HepG2 (cell line): ENCODE data around the gene INPP5E. TPM values are rescaled to one million over a fixed set of nuclear protein-coding genes. Genes with fewer than 3 reads are reported as not detected.

ENCODE experiments used
- ATAC-seq: fragments of 200-7000 bp; cut with Tn5 transposase; 3 replicates; pipeline ENCODE4 v1.9.1; 2020; ENCODE audit warnings: mild to moderate bottlenecking, moderate library complexity
- BruUV-seq: library from RNA; stranded (reverse); fragments of 400-500 nt; replicated peaks from 2 replicates; lab custom pipeline; 2021; lab: Mats Ljungman, UMichigan
- CTCF ChIA-PET: fragments of 300-600 bp; formaldehyde crosslinking; extraction: SDS; loops from one replicate; lab custom pipeline; 2021; ENCODE audit warnings: low total read pairs, inconsistent platforms, low intra/inter-chr PET ratio; lab: Yijun Ruan, JAX
- POLR2A ChIA-PET: fragments of 350-600 bp; sonication (Branson Sonifier 250); formaldehyde crosslinking; loops from one replicate; lab custom pipeline; 2020; ENCODE audit warnings: antibody characterized with exemption, inconsistent platforms; lab: Yijun Ruan, JAX
- DNase-seq: peaks from one replicate; pipeline ENCODE4 v3.0.0-alpha.2; 2015; ENCODE audit warnings: low spot score
- FAIRE-seq: peaks from 3 replicates; lab custom pipeline; 2011; peaks lifted over from hg19 to GRCh38; lab: Jason Lieb, UNC
- H2AFZ ChIP-seq: one replicate; pipeline ENCODE4 v1.6.1; 2011; ENCODE audit warnings: low read length, inconsistent platforms
- H3K27ac ChIP-seq: fragments of 300-600 bp; 3 replicates; pipeline ENCODE4 v1.8.0; 2011; ENCODE audit warnings: mixed run types, mild to moderate bottlenecking, mixed read lengths, low read length, inconsistent platforms; ENCODE audit not compliant: insufficient read depth; ENCODE audit errors: extremely low read length
- H3K27me3 ChIP-seq, 2 experiments: fragments of 200-600 bp in 1 of 2; 2 replicates in 1 of 2; 3 replicates in 1 of 2; pipeline versions ENCODE4 v1.6.0 to v1.8.0; 2011; ENCODE audit warnings: low read length in 2 of 2, mild to moderate bottlenecking in 2 of 2, moderate library complexity in 2 of 2, inconsistent platforms in 1 of 2; ENCODE audit not compliant: insufficient read depth in 2 of 2, control insufficient read depth in 1 of 2
- H3K36me3 ChIP-seq, 2 experiments: fragments of 200-600 bp in 1 of 2; replicated peaks in 1 of 2; 2 replicates in 1 of 2; 3 replicates in 1 of 2; pipeline versions ENCODE4 v1.5.1 to v1.8.0; 2011; ENCODE audit warnings: low read length in 2 of 2, inconsistent platforms in 1 of 2; ENCODE audit not compliant: insufficient read depth in 2 of 2, control insufficient read depth in 1 of 2
- H3K4me1 ChIP-seq: 2 replicates; pipeline ENCODE4 v1.5.1; 2012; ENCODE audit warnings: low read length, inconsistent platforms; ENCODE audit not compliant: insufficient read depth
- H3K4me2 ChIP-seq: 2 replicates; pipeline ENCODE4 v1.6.0; 2011; ENCODE audit warnings: low read depth, low read length, inconsistent platforms
- H3K4me3 ChIP-seq, 3 experiments: fragments of 200-600 bp in 1 of 3; sonication (generic), shearing (Covaris generic) in 1 of 3; replicated peaks in 1 of 3; 2 replicates each; pipeline ENCODE4 v1.5.1; 2011 to 2016; ENCODE audit warnings: low read length in 3 of 3, inconsistent platforms in 2 of 3, low read depth in 2 of 3, mild to moderate bottlenecking in 2 of 3, control low read depth in 1 of 3, mixed read lengths in 1 of 3; ENCODE audit not compliant: insufficient read depth in 1 of 3
- H3K79me2 ChIP-seq: one replicate; pipeline ENCODE4 v1.6.1; 2011; ENCODE audit warnings: low read length, inconsistent platforms; ENCODE audit not compliant: insufficient read depth
- H3K9ac ChIP-seq: 2 replicates; pipeline ENCODE4 v1.6.0; 2011; ENCODE audit warnings: mild to moderate bottlenecking, low read depth, low read length, inconsistent platforms; ENCODE audit not compliant: insufficient read depth
- H3K9me3 ChIP-seq: 2 replicates; pipeline ENCODE4 v1.5.1; 2012; ENCODE audit warnings: mild to moderate bottlenecking, low read length
- H4K20me1 ChIP-seq: 2 replicates; pipeline ENCODE4 v1.6.0; 2011; ENCODE audit warnings: inconsistent platforms, mild to moderate bottlenecking, low read length, moderate library complexity; ENCODE audit not compliant: insufficient read depth
- CCDC6 ChIP-seq: sonication (generic); formaldehyde crosslinking; IDR thresholded peaks from 2 replicates; pipeline ENCODE4 v1.8.1; 2022; ENCODE audit warnings: mild to moderate bottlenecking, missing genetic modification reagents, moderate library complexity
- ELF1 ChIP-seq: sonication (generic); formaldehyde crosslinking; IDR thresholded peaks from 2 replicates; pipeline ENCODE4 v1.4.0; 2020; ENCODE audit warnings: missing genetic modification reagents
- ELF3 ChIP-seq: IDR thresholded peaks from 2 replicates; pipeline ENCODE4 v1.6.1; 2016; ENCODE audit warnings: missing genetic modification reagents, missing compliant biosample characterization
- FIP1L1 ChIP-seq: fragments of 200-400 bp; formaldehyde crosslinking; IDR thresholded peaks from 2 replicates; pipeline ENCODE4 v1.6.1; 2018; ENCODE audit warnings: low read depth, mild to moderate bottlenecking, low read length, moderate library complexity, borderline replicate concordance; ENCODE audit not compliant: insufficient read depth
- GATAD2A ChIP-seq: IDR thresholded peaks from 2 replicates; pipeline ENCODE4 v1.6.1; 2016
- KDM3A ChIP-seq: IDR thresholded peaks from 2 replicates; pipeline ENCODE4 v1.6.1; 2018; ENCODE audit warnings: low read depth, missing compliant biosample characterization
- MAFK ChIP-seq, 2 experiments: IDR thresholded peaks in 1 of 2; conservative IDR thresholded peaks in 1 of 2; 2 replicates each; pipeline ENCODE4 v1.6.1; 2011; ENCODE audit warnings: improper control_type of control experiment in 2 of 2, low read length in 2 of 2
- NFE2L1 ChIP-seq: sonication (generic); formaldehyde crosslinking; IDR thresholded peaks from 2 replicates; pipeline ENCODE4 v1.4.0; 2020; ENCODE audit warnings: missing genetic modification reagents, mild to moderate bottlenecking, borderline replicate concordance
- REL ChIP-seq: sonication (generic); formaldehyde crosslinking; conservative IDR thresholded peaks from 2 replicates; pipeline ENCODE4 v1.8.0; 2022; ENCODE audit warnings: mild to moderate bottlenecking, missing genetic modification reagents, moderate library complexity
- ZNF101 ChIP-seq: sonication (generic); formaldehyde crosslinking; IDR thresholded peaks from 2 replicates; pipeline ENCODE4 v1.4.0; 2020; ENCODE audit warnings: mild to moderate bottlenecking, low read depth, missing genetic modification reagents, borderline replicate concordance
- ZNF598 ChIP-seq: sonication (generic); formaldehyde crosslinking; IDR thresholded peaks from 2 replicates; pipeline ENCODE4 v1.5.1; 2020; ENCODE audit warnings: mild to moderate bottlenecking, missing genetic modification reagents, borderline replicate concordance
- ZNF639 ChIP-seq: conservative IDR thresholded peaks from 2 replicates; pipeline ENCODE4 v1.6.1; 2018; ENCODE audit warnings: missing genetic modification reagents
- WGBS: methylation state at CpG from one replicate; pipeline ENCODE4 v1.1.6; 2017; ENCODE audit warnings: low lambda C conversion rate; 5-methylcytosine and 5-hydroxymethylcytosine counted together
- in situ Hi-C: cut with HindIII; loops from 2 replicates; pipeline ENCODE4 v1.10.0; 2017; ENCODE audit warnings: low pct_unique_long_range_greater_than_20kb; ENCODE audit not compliant: extremely low pct_ligation_motif_present
- intact Hi-C: fragments of 100-400 bp; cut with micrococcal nuclease; formaldehyde crosslinking; loops from one replicate; pipeline ENCODE4 v1.10.0; 2022; ENCODE audit not compliant: unreplicated experiment
- polyA plus RNA-seq, 8 experiments: library from polyadenylated mRNA; depleted of rRNA in 3 of 8; stranded (reverse) in 7 of 8; unstranded in 1 of 8; fragments of >200 nt; fragmentation: Illumina TruSeq in 4 of 8; extraction: Trizol in 4 of 8; gene quantifications; 2 replicates each; pipeline versions ENCODE4 v1.2.1 to v1.2.3, GENCODE V29; 2011 to 2016; ENCODE audit warnings: low read depth in 4 of 8, missing spikeins in 1 of 8, mixed read lengths in 1 of 8; ENCODE audit not compliant: insufficient read depth in 1 of 8
- total RNA-seq, 5 experiments: library from RNA; depleted of rRNA; stranded (reverse); fragments of >200 nt; fragmentation: Illumina TruSeq; extraction: Trizol; gene quantifications; 2 replicates each; pipeline ENCODE4 v1.2.3, GENCODE V29; 2016; ENCODE audit warnings: low read depth in 1 of 5
- TF ChIP-seq, protein P1 (sequence below): sonication (generic); formaldehyde crosslinking; IDR thresholded peaks from 2 replicates; pipeline ENCODE4 v1.4.0; 2020; ENCODE audit warnings: missing genetic modification reagents
- TF ChIP-seq, protein P2 (sequence below): sonication (generic); formaldehyde crosslinking; IDR thresholded peaks from 2 replicates; pipeline ENCODE4 v1.4.0; 2020; ENCODE audit warnings: missing genetic modification reagents

The INPP5E gene
- total and polyA plus RNA-seq, 2 of the 13 experiments (the other 11 are each of a cell fraction or from before 2014, with no cell fraction given) = 5.5 TPM

- TF ChIP-seq ELF3 (CRISPR knock-in tag) (no peak), ZNF639 (CRISPR knock-in tag) (no peak)
These were observed 60.2 kb downstream of the INPP5E start (continued) for GRCh38 chr9:136379401-136379800.

DNA sequence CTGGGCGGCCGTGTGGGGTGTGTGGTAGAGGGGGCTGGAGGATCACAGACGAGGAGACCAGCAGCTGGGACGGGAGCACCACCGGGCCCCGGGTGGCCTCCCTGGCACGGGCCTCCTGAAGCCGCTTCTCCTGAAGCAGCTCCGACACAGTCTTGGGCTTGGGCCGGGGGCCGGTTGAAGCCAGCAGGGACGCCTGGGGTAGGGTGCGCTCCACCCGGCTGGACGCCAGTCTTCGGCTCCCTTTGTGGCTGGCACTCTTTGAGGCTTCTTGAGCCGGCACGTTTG, 60.7 kb downstream of the INPP5E start:
- in situ Hi-C loops (no loop called here), intact Hi-C loops (no loop called here)
- H3K9me3 ChIP-seq = no peaks in the 10 kb centered on the region
- ChIA-PET POLR2A (no interaction called here), CTCF (no interaction called here)
- H3K9ac ChIP-seq = no peak overlapping the region
- H4K20me1 ChIP-seq = no peaks in the 10 kb centered on the region
- H3K79me2 ChIP-seq = no peaks in the 10 kb centered on the region
- WGBS = 95% methylated on average over 12 of the region's 18 CpGs
- no peak overlapping the region for H3K4me3 ChIP-seq
- FAIRE-seq (no peak), DNase-seq (no peak), ATAC-seq (no peak)
- no peak overlapping the region for H3K4me2 ChIP-seq
- peaks cover 18 to 28% of the 10 kb centered on the region in 2 experiments; a peak in 3 of 5 replicates for H3K36me3 ChIP-seq
- H2AFZ ChIP-seq = no peak overlapping the region
- BruUV-seq = no TSS peak
- H3K4me1 ChIP-seq = peaks cover 10% of the 10 kb centered on the region
- H3K27ac ChIP-seq = no peak overlapping the region
- H3K27me3 ChIP-seq = no peaks in the 10 kb centered on the region
- TF ChIP-seq FIP1L1 (no peak), ZNF598 (CRISPR knock-in tag) (no peak), MAFK (conservative IDR thresholded peaks at IDR 0.05 in 1 of 2, IDR thresholded peaks at IDR 0.05 in 1 of 2; ENCODE audit: low read length in 2 of 2) (no peak), NFE2L1 (CRISPR knock-in tag) (no peak), GATAD2A (CRISPR knock-in tag) (no peak), CCDC6 (CRISPR knock-in tag) (no peak), ELF1 (no peak), REL (CRISPR knock-in tag) (no peak), ZNF101 (no peak), KDM3A (no peak)
- TF ChIP-seq, protein P1, sequence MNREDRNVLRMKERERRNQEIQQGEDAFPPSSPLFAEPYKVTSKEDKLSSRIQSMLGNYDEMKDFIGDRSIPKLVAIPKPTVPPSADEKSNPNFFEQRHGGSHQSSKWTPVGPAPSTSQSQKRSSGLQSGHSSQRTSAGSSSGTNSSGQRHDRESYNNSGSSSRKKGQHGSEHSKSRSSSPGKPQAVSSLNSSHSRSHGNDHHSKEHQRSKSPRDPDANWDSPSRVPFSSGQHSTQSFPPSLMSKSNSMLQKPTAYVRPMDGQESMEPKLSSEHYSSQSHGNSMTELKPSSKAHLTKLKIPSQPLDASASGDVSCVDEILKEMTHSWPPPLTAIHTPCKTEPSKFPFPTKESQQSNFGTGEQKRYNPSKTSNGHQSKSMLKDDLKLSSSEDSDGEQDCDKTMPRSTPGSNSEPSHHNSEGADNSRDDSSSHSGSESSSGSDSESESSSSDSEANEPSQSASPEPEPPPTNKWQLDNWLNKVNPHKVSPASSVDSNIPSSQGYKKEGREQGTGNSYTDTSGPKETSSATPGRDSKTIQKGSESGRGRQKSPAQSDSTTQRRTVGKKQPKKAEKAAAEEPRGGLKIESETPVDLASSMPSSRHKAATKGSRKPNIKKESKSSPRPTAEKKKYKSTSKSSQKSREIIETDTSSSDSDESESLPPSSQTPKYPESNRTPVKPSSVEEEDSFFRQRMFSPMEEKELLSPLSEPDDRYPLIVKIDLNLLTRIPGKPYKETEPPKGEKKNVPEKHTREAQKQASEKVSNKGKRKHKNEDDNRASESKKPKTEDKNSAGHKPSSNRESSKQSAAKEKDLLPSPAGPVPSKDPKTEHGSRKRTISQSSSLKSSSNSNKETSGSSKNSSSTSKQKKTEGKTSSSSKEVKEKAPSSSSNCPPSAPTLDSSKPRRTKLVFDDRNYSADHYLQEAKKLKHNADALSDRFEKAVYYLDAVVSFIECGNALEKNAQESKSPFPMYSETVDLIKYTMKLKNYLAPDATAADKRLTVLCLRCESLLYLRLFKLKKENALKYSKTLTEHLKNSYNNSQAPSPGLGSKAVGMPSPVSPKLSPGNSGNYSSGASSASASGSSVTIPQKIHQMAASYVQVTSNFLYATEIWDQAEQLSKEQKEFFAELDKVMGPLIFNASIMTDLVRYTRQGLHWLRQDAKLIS (CRISPR knock-in tag) = no peak
- TF ChIP-seq, protein P2, sequence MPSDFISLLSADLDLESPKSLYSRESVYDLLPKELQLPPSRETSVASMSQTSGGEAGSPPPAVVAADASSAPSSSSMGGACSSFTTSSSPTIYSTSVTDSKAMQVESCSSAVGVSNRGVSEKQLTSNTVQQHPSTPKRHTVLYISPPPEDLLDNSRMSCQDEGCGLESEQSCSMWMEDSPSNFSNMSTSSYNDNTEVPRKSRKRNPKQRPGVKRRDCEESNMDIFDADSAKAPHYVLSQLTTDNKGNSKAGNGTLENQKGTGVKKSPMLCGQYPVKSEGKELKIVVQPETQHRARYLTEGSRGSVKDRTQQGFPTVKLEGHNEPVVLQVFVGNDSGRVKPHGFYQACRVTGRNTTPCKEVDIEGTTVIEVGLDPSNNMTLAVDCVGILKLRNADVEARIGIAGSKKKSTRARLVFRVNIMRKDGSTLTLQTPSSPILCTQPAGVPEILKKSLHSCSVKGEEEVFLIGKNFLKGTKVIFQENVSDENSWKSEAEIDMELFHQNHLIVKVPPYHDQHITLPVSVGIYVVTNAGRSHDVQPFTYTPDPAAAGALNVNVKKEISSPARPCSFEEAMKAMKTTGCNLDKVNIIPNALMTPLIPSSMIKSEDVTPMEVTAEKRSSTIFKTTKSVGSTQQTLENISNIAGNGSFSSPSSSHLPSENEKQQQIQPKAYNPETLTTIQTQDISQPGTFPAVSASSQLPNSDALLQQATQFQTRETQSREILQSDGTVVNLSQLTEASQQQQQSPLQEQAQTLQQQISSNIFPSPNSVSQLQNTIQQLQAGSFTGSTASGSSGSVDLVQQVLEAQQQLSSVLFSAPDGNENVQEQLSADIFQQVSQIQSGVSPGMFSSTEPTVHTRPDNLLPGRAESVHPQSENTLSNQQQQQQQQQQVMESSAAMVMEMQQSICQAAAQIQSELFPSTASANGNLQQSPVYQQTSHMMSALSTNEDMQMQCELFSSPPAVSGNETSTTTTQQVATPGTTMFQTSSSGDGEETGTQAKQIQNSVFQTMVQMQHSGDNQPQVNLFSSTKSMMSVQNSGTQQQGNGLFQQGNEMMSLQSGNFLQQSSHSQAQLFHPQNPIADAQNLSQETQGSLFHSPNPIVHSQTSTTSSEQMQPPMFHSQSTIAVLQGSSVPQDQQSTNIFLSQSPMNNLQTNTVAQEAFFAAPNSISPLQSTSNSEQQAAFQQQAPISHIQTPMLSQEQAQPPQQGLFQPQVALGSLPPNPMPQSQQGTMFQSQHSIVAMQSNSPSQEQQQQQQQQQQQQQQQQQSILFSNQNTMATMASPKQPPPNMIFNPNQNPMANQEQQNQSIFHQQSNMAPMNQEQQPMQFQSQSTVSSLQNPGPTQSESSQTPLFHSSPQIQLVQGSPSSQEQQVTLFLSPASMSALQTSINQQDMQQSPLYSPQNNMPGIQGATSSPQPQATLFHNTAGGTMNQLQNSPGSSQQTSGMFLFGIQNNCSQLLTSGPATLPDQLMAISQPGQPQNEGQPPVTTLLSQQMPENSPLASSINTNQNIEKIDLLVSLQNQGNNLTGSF (CRISPR knock-in tag) = no peak
